Activated CD8-positive, alpha-beta memory T cell treated with anti-CD3 and anti-CD28 coated beads for 24 hours (primary cell): ENCODE results near the gene COPS7A.

Experiments
- DNase-seq: peaks from one replicate; pipeline ENCODE4 v3.0.0-alpha.2; 2020

Gene COPS7A

GRCh38 chr12:6723607-6724408 is at the start of gene COPS7A:
Gene COPS7A (plus strand): TSS chr12:6724046. CDS start chr12:6724657, 611 bp downstream.
- DNase-seq, result peak; percentile 97

- DNase-seq, result no peak
Measured at GRCh38 chr12:6676962-6677361, 46.9 kb upstream of the COPS7A start.

- DNase-seq, result no peak
Measured at GRCh38 chr12:6684609-6685008, 39.2 kb upstream of the COPS7A start.

GRCh38 chr12:6685814-6686213 is 38.0 kb upstream of the COPS7A start:
- no peak for DNase-seq

GRCh38 chr12:6688543-6688998 is 35.3 kb upstream of the COPS7A start:
- DNase-seq, result no peak

GRCh38 chr12:6688999-6689882 is 34.6 kb upstream of the COPS7A start, which contains the start of gene ZNF384:
Gene ZNF384 (minus strand): TSS chr12:6689375. CDS start chr12:6679520, 9,855 bp downstream.
- peak; percentile 93 for DNase-seq

GRCh38 chr12:6691473-6691872 is 32.4 kb upstream of the COPS7A start:
- DNase-seq, result no peak

GRCh38 chr12:6692888-6693287 is 31.0 kb upstream of the COPS7A start:
- DNase-seq, result no peak

GRCh38 chr12:6693832-6694355 is 30.0 kb upstream of the COPS7A start:
- no peak for DNase-seq

GRCh38 chr12:6694701-6695100 is 29.1 kb upstream of the COPS7A start:
- DNase-seq, result no peak

GRCh38 chr12:6695313-6696045 is 28.4 kb upstream of the COPS7A start:
- no peak for DNase-seq

- no peak for DNase-seq
Measured at GRCh38 chr12:6696690-6697583, 26.9 kb upstream of the COPS7A start.

GRCh38 chr12:6697584-6698351 is 26.1 kb upstream of the COPS7A start:
- no peak for DNase-seq

GRCh38 chr12:6698352-6699046 is 25.3 kb upstream of the COPS7A start:
- DNase-seq, result no peak

GRCh38 chr12:6699259-6699988 is 24.4 kb upstream of the COPS7A start:
- no peak for DNase-seq

- DNase-seq, result peak; percentile 65
Measured at GRCh38 chr12:6699989-6700645, 23.7 kb upstream of the COPS7A start.

GRCh38 chr12:6700646-6701051 is 23.2 kb upstream of the COPS7A start, which contains the start of gene PIANP:
Gene PIANP (minus strand): TSS chr12:6700815. CDS start chr12:6698061, 2,754 bp downstream.
- DNase-seq, result peak; percentile 72

GRCh38 chr12:6701078-6701768 is 22.6 kb upstream of the COPS7A start:
- DNase-seq, result no peak
